Right cardiac atrium (tissue), 5 donors: Measurements from ENCODE around the gene COL9A1. TPM values are rescaled to one million over a fixed set of nuclear protein-coding genes. Genes with fewer than 3 reads are reported as not detected.

Experiments used
- ATAC-seq, 2 donors: fragments of 200-7000 bp; cut with Tn5 transposase; one replicate each; pipeline versions ENCODE4 v1.8.0 to v1.9.1; 2020; ENCODE audit warnings: moderate library complexity in 2 of 2, mild to moderate bottlenecking in 1 of 2
- DNase-seq, 3 donors: peaks; one replicate each; pipeline ENCODE4 v3.0.0-alpha.2; 2020
- H3K27ac ChIP-seq: one replicate; pipeline ENCODE4 v1.5.1; 2013; ENCODE audit warnings: mild to moderate bottlenecking, low read length, control low read depth, moderate library complexity
- H3K27me3 ChIP-seq: one replicate; pipeline ENCODE4 v1.6.1; 2013; ENCODE audit not compliant: control insufficient read depth, insufficient read depth
- H3K4me1 ChIP-seq: one replicate; pipeline ENCODE4 v1.6.1; 2013; ENCODE audit warnings: low read length; ENCODE audit not compliant: control insufficient read depth, insufficient read depth
- H3K4me3 ChIP-seq: one replicate; pipeline ENCODE4 v1.5.1; 2013; ENCODE audit warnings: low read length, control low read depth
- H3K9me3 ChIP-seq: one replicate; pipeline ENCODE4 v1.6.1; 2013; ENCODE audit warnings: low read length; ENCODE audit not compliant: control insufficient read depth
- WGBS: extraction: QIAGEN DNeasy Blood & Tissue Kit; methylation state at CpG from one replicate; pipeline ENCODE4 v1.1.7; 2013; 5-methylcytosine and 5-hydroxymethylcytosine counted together
- intact Hi-C, 4 donors: fragments of 100-400 bp; cut with DNase I; formaldehyde crosslinking; loops; one replicate each; pipeline versions ENCODE4 v1.11.0 to v1.14.0; 2022 to 2023
- polyA plus RNA-seq: library from polyadenylated mRNA; stranded (reverse); fragments of 200-250 nt; gene quantifications from one replicate; pipeline ENCODE4 v1.2.3, GENCODE V29; 2013
- total RNA-seq, 4 donors: library from RNA; stranded (reverse); fragmentation: NEBNext Ultra II Directional; extraction: Animal tissue kit (Norgen Biotek cat#: 25700); gene quantifications; one replicate each; pipeline ENCODE4 v1.2.1, GENCODE V29; 2021
- donor health status: healthy with polysubstance abuse.
- donor health status: DM: no; HTN: yes; CAD: no.
- donor health status: DM: no; HTN: no; CAD: no.
- donor health status: DM: no; HTN: yes; CAD: no; lungs with severe emphysema.
- donor health status: DM: yes; HTN: yes; CAD: no.

The COL9A1 gene
- total and polyA plus RNA-seq, 5 donors: 1.9 to 14.3 (median 4.9) TPM

GRCh38 chr6:70266142-70266541, 36.7 kb downstream of the COL9A1 start:
- ATAC-seq: no peak
- WGBS: 30% methylated on average over 2 of the region's 2 CpGs

GRCh38 chr6:70264306-70264705, 38.6 kb downstream of the COL9A1 start:
- DNase-seq: no peak
- H3K9me3 ChIP-seq: no peaks in the 10 kb centered on the region
- H3K27me3 ChIP-seq: no peaks in the 10 kb centered on the region
- no peak for ATAC-seq
- intact Hi-C loops: no loop called here
- no peaks in the 10 kb centered on the region for H3K4me1 ChIP-seq
- H3K27ac ChIP-seq: no peak overlapping the region
- no peak overlapping the region for H3K4me3 ChIP-seq

More at GRCh38 chr6:70266142-70266541, 36.7 kb downstream of the COL9A1 start:
- Histone ChIP-seq H3K4me1 (no peaks in the 10 kb centered on the region), H3K4me3 (no peak overlapping the region), H3K9me3 (no peaks in the 10 kb centered on the region), H3K27me3 (no peaks in the 10 kb centered on the region), H3K27ac (no peak overlapping the region)
- DNase-seq: no peak
- intact Hi-C loops: no loop called here

- ATAC-seq (no peak), DNase-seq (no peak)
- H3K9me3 ChIP-seq: no peaks in the 10 kb centered on the region
- no peaks in the 10 kb centered on the region for H3K27me3 ChIP-seq
- no peak overlapping the region for H3K4me3 ChIP-seq
- no peaks in the 10 kb centered on the region for H3K4me1 ChIP-seq
- intact Hi-C loops: no loop called here
- 34% methylated on average over 1 of the region's 1 CpG for WGBS
- H3K27ac ChIP-seq: no peak overlapping the region
Observed at GRCh38 chr6:70258483-70258882, 44.4 kb downstream of the COL9A1 start.

- H3K9me3 ChIP-seq: no peaks in the 10 kb centered on the region
- H3K27me3 ChIP-seq: no peaks in the 10 kb centered on the region
- intact Hi-C loops: no loop called here
- 79% methylated on average over 2 of the region's 2 CpGs for WGBS
- no peaks in the 10 kb centered on the region for H3K4me1 ChIP-seq
- no peak overlapping the region for H3K4me3 ChIP-seq
- H3K27ac ChIP-seq: no peak overlapping the region
- no peak for ATAC-seq
- DNase-seq: no peak
Observed at GRCh38 chr6:70257768-70258273, 45.1 kb downstream of the COL9A1 start.

- intact Hi-C loops: no loop called here
- WGBS: 82% methylated on average over 2 of the region's 2 CpGs
Observed at GRCh38 chr6:70254784-70255183, 48.1 kb downstream of the COL9A1 start.

GRCh38 chr6:70253923-70254322, 49.0 kb downstream of the COL9A1 start:
- 47% methylated on average over 3 of the region's 3 CpGs for WGBS
- no peaks in the 10 kb centered on the region for H3K4me1 ChIP-seq
- H3K27ac ChIP-seq: no peak overlapping the region
- no peaks in the 10 kb centered on the region for H3K27me3 ChIP-seq
- no peak overlapping the region for H3K4me3 ChIP-seq
- ATAC-seq: no peak
- no peak for DNase-seq
- no peaks in the 10 kb centered on the region for H3K9me3 ChIP-seq
- intact Hi-C loops: no loop called here

More at GRCh38 chr6:70254784-70255183, 48.1 kb downstream of the COL9A1 start:
- no peak for ATAC-seq
- no peak for DNase-seq
- H3K4me1 ChIP-seq: no peaks in the 10 kb centered on the region
- no peak overlapping the region for H3K4me3 ChIP-seq
- H3K27ac ChIP-seq: no peak overlapping the region
- no peaks in the 10 kb centered on the region for H3K9me3 ChIP-seq
- H3K27me3 ChIP-seq: no peaks in the 10 kb centered on the region

- Histone ChIP-seq H3K27me3 (no peaks in the 10 kb centered on the region), H3K27ac (no peak overlapping the region), H3K9me3 (no peaks in the 10 kb centered on the region), H3K4me3 (no peak overlapping the region), H3K4me1 (no peaks in the 10 kb centered on the region)
- intact Hi-C loops: no loop called here
- ATAC-seq: no peak
- 81% methylated on average over 2 of the region's 2 CpGs for WGBS
- no peak for DNase-seq
Observed at GRCh38 chr6:70252604-70253003, 50.3 kb downstream of the COL9A1 start.

- Histone ChIP-seq H3K9me3 (no peaks in the 10 kb centered on the region), H3K27ac (no peak overlapping the region), H3K4me1 (no peaks in the 10 kb centered on the region), H3K4me3 (no peak overlapping the region), H3K27me3 (no peaks in the 10 kb centered on the region)
- ATAC-seq: no peak
- intact Hi-C loops: no loop called here
- DNase-seq: no peak
- WGBS: 91% methylated on average over 7 of the region's 7 CpGs
Observed at GRCh38 chr6:70246118-70246517, 56.8 kb downstream of the COL9A1 start.

- Histone ChIP-seq H3K27ac (no peak overlapping the region), H3K4me3 (no peak overlapping the region), H3K9me3 (no peaks in the 10 kb centered on the region), H3K27me3 (no peaks in the 10 kb centered on the region), H3K4me1 (no peaks in the 10 kb centered on the region)
- peak in 1 of 3 donors; percentile 49 for DNase-seq
- 67% methylated on average over 7 of the region's 7 CpGs for WGBS
- ATAC-seq: no peak
- intact Hi-C loops: no loop called here
Observed at GRCh38 chr6:70241991-70242420, 60.9 kb downstream of the COL9A1 start.

- H3K4me3 ChIP-seq: no peak overlapping the region
- no peaks in the 10 kb centered on the region for H3K4me1 ChIP-seq
- intact Hi-C loops: no loop called here
- no peaks in the 10 kb centered on the region for H3K9me3 ChIP-seq
- 30% methylated on average over 3 of the region's 3 CpGs for WGBS
- H3K27me3 ChIP-seq: no peaks in the 10 kb centered on the region
- no peak overlapping the region for H3K27ac ChIP-seq
- no peak for ATAC-seq
- DNase-seq: no peak
Observed at GRCh38 chr6:70241031-70241430, 61.9 kb downstream of the COL9A1 start.

GRCh38 chr6:70236343-70236742, 66.5 kb downstream of the COL9A1 start:
- no peak overlapping the region for H3K27ac ChIP-seq
- intact Hi-C loops: no loop called here
- DNase-seq (no peak), ATAC-seq (no peak)
- no peak overlapping the region for H3K4me3 ChIP-seq
- no peaks in the 10 kb centered on the region for H3K9me3 ChIP-seq
- WGBS: 52% methylated on average over 3 of the region's 3 CpGs
- no peaks in the 10 kb centered on the region for H3K4me1 ChIP-seq
- no peaks in the 10 kb centered on the region for H3K27me3 ChIP-seq

GRCh38 chr6:70234561-70235236, 68.2 kb downstream of the COL9A1 start:
- no peak for DNase-seq
- 94% methylated on average over 7 of the region's 7 CpGs for WGBS
- Histone ChIP-seq H3K27me3 (no peaks in the 10 kb centered on the region), H3K4me1 (no peaks in the 10 kb centered on the region), H3K9me3 (no peaks in the 10 kb centered on the region), H3K4me3 (no peak overlapping the region), H3K27ac (no peak overlapping the region)
- no peak for ATAC-seq
- intact Hi-C loops: no loop called here
